MCF 10A (cell line): ENCODE measurements around the gene PDCD5. TPM values are rescaled to one million over a fixed set of nuclear protein-coding genes. Genes with fewer than 3 reads are reported as not detected.
A peak's percentile ranks its signal among the peaks of the same experiment; 100 is the strongest.
"Not testable (repeated sequence)": the region's sequence is repeated elsewhere in the genome, so short reads cannot be mapped to it uniquely, and the experiment has no call there.

ENCODE experiments used
- BruUV-seq: library from RNA; stranded (reverse); fragments of 400-500 nt; replicated peaks from 2 replicates; lab custom pipeline; 2021; lab: Mats Ljungman, UMichigan
- CTCF ChIA-PET: fragments of 300-600 bp; sonication (Branson Sonifier 250); formaldehyde crosslinking; extraction: SDS; loops from one replicate; lab custom pipeline; 2021; ENCODE audit warnings: antibody characterized with exemption, inconsistent platforms; lab: Yijun Ruan, JAX
- POLR2A ChIA-PET: fragments of 300-600, 350-650 bp; sonication (Branson Sonifier 250); formaldehyde crosslinking; extraction: SDS; loops from one replicate; lab custom pipeline; 2020; ENCODE audit warnings: antibody characterized with exemption, inconsistent platforms; lab: Yijun Ruan, JAX
- DNase-seq: peaks from one replicate; pipeline ENCODE4 v3.0.0-alpha.2; 2018; ENCODE audit not compliant: unreplicated experiment
- H3K27ac Mint-ChIP-seq: one replicate; pipeline ENCODE4 v1.8.0; 2022; ENCODE audit warnings: mild to moderate bottlenecking, low read depth, mixed read lengths; ENCODE audit not compliant: unreplicated experiment
- H3K27me3 Mint-ChIP-seq: one replicate; pipeline ENCODE4 v1.8.0; 2022; ENCODE audit warnings: mixed read lengths; ENCODE audit not compliant: insufficient read depth, unreplicated experiment
- H3K36me3 Mint-ChIP-seq: one replicate; pipeline ENCODE4 v1.8.0; 2022; ENCODE audit warnings: mild to moderate bottlenecking, moderate library complexity, mixed read lengths; ENCODE audit not compliant: insufficient read depth, unreplicated experiment
- H3K4me1 Mint-ChIP-seq: one replicate; pipeline ENCODE4 v1.8.0; 2022; ENCODE audit warnings: mixed read lengths; ENCODE audit not compliant: insufficient read depth, unreplicated experiment
- H3K4me3 Mint-ChIP-seq: one replicate; pipeline ENCODE4 v1.8.0; 2022; ENCODE audit warnings: mild to moderate bottlenecking, moderate library complexity, mixed read lengths; ENCODE audit not compliant: unreplicated experiment
- H3K9me3 Mint-ChIP-seq: one replicate; pipeline ENCODE4 v1.8.0; 2022; ENCODE audit warnings: mixed read lengths; ENCODE audit not compliant: unreplicated experiment
- intact Hi-C: fragments of 100-400 bp; cut with micrococcal nuclease; formaldehyde crosslinking; loops from 2 replicates; pipeline ENCODE4 v1.14.1; 2022
- total RNA-seq: library from RNA; stranded (reverse); gene quantifications from 2 replicates; pipeline ENCODE4 v1.2.3, GENCODE V29; 2022
- TF ChIP-seq, protein P1 (sequence below): fragments of 200-600 bp; IDR thresholded peaks from one replicate; pipeline ENCODE4 v1.8.0; 2022; ENCODE audit warnings: antibody characterized with exemption, mild to moderate bottlenecking; ENCODE audit not compliant: unreplicated experiment

Gene PDCD5
- total RNA-seq, 1 experiment from 2014 or later, result 261 TPM

DNA sequence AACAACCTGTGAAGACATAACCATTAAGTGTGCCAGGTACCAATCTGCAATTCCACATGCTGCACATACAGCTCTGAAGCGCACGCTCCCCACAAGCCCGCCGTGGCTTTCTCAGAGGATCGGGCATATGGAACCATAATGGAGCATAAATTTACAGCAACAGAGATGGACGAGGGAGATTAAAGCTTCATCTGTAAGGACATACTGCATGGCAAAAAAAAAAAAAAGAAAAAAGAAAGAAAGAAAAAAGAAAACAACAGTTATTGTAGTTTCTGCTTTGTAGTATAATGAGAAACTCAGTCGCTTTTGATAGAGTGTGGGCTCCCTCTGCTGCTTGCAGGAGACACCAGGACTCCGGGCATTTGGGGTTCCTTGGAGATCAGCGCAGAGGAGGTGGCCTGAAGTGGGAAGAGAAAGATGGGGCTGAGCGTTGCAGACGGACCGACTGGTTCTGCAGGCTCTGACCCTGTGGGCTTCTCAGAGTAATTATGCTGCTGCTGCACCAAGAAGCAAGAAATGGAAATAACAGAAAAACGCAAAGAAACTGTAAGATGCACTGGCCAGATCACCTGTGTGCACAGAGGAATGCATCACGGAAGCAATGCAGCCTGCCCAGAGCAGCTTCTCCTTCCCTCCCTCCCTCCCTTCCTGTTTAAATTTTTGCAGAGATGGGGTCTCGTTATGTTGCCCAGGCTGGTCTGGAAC, 10.8 kb upstream of the PDCD5 start:
- TF ChIP-seq, protein P1, sequence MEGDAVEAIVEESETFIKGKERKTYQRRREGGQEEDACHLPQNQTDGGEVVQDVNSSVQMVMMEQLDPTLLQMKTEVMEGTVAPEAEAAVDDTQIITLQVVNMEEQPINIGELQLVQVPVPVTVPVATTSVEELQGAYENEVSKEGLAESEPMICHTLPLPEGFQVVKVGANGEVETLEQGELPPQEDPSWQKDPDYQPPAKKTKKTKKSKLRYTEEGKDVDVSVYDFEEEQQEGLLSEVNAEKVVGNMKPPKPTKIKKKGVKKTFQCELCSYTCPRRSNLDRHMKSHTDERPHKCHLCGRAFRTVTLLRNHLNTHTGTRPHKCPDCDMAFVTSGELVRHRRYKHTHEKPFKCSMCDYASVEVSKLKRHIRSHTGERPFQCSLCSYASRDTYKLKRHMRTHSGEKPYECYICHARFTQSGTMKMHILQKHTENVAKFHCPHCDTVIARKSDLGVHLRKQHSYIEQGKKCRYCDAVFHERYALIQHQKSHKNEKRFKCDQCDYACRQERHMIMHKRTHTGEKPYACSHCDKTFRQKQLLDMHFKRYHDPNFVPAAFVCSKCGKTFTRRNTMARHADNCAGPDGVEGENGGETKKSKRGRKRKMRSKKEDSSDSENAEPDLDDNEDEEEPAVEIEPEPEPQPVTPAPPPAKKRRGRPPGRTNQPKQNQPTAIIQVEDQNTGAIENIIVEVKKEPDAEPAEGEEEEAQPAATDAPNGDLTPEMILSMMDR, result peak; percentile 97
- peaks cover 8% of the 10 kb centered on the region for H3K4me1 Mint-ChIP-seq
- H3K9me3 Mint-ChIP-seq, result no peaks in the 10 kb centered on the region
- BruUV-seq, result no TSS peak
- no peaks in the 10 kb centered on the region for H3K27me3 Mint-ChIP-seq
- H3K27ac Mint-ChIP-seq, result no peak overlapping the region
- DNase-seq, result peak; percentile 79
- POLR2A ChIA-PET, result interaction anchor here (0.7 to 1.6 kb wide), 3 partner anchors 11 to 226 kb away, joined by 3 to 5 read pairs (median 5); partner anchors contain the start of gene PDCD5
- intact Hi-C loops, result loop anchor here (1.0 kb wide), 4 partner anchors 106 to 1904 kb away; no protein-coding TSS in a partner anchor
- CTCF ChIA-PET, result interaction anchor here (0.5 to 6.4 kb wide), 62 partner anchors 8 to 1911 kb away, joined by 3 to 110 read pairs (median 4); partner anchors contain the start of gene PDCD5
- H3K4me3 Mint-ChIP-seq, result peak overlapping the region; percentile 56
- no peaks in the 10 kb centered on the region for H3K36me3 Mint-ChIP-seq

DNA sequence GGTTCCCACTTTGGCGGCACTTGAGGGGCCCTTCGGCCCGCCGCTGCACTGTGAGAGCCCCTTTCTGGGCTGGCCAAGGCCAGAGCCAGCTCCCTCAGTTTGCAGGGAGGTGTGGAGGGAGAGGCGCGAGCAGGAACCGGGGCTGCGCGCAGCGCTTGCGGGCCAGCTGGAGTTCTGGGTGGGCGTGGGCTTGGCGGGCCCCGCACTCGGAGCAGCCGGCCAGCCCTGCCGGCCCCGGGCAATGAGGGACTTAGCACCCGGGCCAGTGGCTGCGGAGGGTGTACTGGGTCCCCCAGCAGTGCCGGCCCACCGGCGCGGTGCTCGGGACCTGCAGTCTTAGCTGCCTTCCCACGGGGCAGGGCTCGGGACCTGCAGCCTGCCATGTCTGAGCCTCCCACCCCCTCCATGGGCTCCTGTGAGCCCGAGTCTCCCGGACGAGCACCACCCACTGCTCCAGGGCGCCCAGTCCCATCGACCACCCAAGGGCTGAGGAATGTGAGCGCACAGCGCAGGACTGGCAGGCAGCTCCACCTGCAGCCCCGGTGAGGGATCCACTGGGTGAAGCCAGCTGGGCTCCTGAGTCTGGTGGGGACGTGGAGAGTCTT, 9.4 kb upstream of the PDCD5 start:
- CTCF ChIA-PET, result interaction anchor here (1.0 to 6.4 kb wide), 8 partner anchors 9 to 1916 kb away, joined by 4 to 110 read pairs (median 24); partner anchors contain the start of gene PDCD5
- DNase-seq, intact Hi-C loops, H3K4me3 Mint-ChIP-seq, POLR2A ChIA-PET, H3K27ac Mint-ChIP-seq, H3K9me3 Mint-ChIP-seq, BruUV-seq, H3K27me3 Mint-ChIP-seq, H3K4me1 Mint-ChIP-seq, H3K36me3 Mint-ChIP-seq: not testable (repeated sequence)

DNA sequence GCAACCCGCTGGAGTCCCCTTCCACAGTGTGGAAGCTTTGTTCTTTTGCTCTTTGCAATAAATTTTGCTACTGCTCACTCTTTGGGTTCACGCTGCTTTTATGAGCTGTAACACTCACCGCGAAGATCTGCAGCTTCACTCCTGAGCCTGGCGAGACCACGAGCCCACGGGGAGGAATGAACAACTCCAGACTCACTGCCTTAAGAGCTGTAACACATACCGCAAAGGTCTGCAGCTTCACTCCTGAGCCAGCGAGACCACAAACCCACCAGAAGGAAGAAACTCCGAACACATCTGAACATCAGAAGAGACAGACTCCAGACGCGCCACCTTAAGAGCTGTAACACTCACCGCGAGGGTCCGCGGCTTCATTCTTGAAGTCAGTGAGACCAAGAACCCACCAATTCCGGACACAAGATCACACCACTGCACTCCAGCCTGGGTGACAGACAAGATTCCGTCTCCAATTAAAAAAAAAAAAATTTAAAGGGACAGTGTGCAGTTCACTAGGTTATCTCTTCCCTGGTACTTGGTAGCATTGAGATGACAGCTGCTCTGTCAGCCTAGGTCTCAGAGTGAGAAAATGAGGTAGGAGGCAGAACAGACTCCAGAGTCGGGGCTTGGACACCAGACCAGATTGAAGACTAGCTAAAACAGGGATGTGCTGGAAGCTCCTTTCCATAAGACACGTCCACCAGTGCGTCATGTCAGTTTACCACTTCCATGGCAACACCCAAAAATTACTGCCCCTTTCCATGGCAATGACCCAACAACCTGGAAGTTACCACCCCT, 8.1 kb upstream of the PDCD5 start:
- ChIA-PET CTCF (interaction anchor here (0.7 to 6.4 kb wide), 7 partner anchors 9 to 1905 kb away, joined by 3 to 110 read pairs (median 18); no protein-coding TSS in a partner anchor), POLR2A (interaction anchor here (0.7 to 0.9 kb wide), 2 partner anchors 109 to 227 kb away, joined by 4 to 5 read pairs; partner anchors contain the start of gene ZNF507)
- DNase-seq, H3K27ac Mint-ChIP-seq, intact Hi-C loops, H3K9me3 Mint-ChIP-seq, H3K4me1 Mint-ChIP-seq, H3K4me3 Mint-ChIP-seq, H3K27me3 Mint-ChIP-seq, BruUV-seq, H3K36me3 Mint-ChIP-seq: not testable (repeated sequence)

DNA sequence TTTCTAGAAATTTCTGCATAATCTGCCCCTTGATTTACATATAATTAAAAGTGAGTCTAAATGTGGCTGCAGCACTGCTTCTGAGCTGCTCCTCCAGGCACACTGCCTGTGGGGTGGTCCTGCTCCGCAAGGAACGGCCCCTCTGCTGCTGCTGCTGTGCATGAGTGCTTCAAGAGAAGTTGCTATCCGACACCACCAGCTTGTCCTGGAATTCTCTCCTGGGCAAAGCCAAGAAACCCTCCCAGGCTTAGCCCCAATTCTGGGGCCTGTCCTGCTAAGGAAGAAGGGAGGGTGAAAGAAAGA, 7.5 kb upstream of the PDCD5 start:
- CTCF ChIA-PET, result interaction anchor here (0.7 to 6.4 kb wide), 7 partner anchors 110 to 1905 kb away, joined by 3 to 110 read pairs (median 18); no protein-coding TSS in a partner anchor
- POLR2A ChIA-PET, result interaction anchor here (0.9 kb wide), 1 partner anchor 228 kb away, joined by 5 read pairs; the partner anchor contains the start of gene ZNF507
- Mint-ChIP-seq H3K4me3 (no peak overlapping the region), H3K4me1 (peaks cover 8% of the 10 kb centered on the region), H3K27ac (no peak overlapping the region), H3K9me3 (no peaks in the 10 kb centered on the region), H3K27me3 (no peaks in the 10 kb centered on the region), H3K36me3 (no peaks in the 10 kb centered on the region)
- TF ChIP-seq, protein P1, result no peak
- intact Hi-C loops, result no loop called here
- DNase-seq, result no peak
- BruUV-seq, result no TSS peak
